CD4-positive, alpha-beta T cell treated with Interleukin-4 for 4 hours (primary cell): ENCODE data around the gene SLCO4A1.

Source experiments
- DNase-seq: peaks from one replicate; pipeline ENCODE4 v3.0.0-alpha.2; 2020

Gene SLCO4A1

DNA sequence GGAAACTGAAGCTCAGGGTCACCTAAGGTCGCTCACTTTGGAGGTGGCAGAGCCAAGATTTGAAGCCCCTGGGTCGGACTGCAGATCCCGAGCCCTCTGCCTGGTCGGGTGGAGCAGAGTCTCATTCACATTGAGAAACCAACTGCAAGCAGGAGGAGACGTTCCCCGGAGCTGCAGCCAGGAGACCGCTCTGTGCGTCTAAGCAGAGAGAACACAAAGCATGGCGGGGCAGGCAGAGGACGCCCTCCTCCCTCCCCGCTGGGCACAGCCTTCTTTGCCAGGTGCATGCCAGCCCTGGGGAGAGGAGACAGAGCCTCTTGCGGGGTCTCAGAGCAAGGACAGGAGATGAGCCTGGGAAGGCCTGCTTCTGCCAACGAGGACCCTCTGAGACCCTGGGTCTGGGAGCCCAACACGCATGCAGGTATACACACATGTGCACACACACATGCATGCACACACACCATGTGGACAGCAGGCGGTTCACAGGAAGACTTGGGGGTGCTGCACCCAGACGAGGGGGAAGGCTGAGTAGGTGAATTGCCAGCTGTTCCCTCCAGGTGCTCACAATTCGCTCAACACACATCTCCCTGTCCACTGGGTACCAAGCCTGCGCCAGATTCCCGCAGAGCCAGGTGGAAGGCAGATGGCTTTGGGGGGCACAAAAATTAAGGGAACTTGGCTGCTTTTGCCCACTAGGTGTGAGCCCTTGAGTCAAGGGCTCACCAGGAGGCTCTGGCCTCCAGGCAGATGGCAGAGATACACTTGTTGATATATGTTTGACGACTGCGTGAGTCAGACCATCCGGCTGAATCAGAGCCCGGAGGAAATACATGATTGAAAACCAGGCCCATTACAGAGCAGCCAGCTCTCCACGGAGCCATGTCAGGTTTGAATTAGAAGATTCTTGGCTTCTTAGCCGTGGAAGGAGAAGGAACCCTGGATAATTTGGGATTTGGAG, 60.9 kb downstream of the SLCO4A1 start:
- DNase-seq = peak; percentile 52

DNA sequence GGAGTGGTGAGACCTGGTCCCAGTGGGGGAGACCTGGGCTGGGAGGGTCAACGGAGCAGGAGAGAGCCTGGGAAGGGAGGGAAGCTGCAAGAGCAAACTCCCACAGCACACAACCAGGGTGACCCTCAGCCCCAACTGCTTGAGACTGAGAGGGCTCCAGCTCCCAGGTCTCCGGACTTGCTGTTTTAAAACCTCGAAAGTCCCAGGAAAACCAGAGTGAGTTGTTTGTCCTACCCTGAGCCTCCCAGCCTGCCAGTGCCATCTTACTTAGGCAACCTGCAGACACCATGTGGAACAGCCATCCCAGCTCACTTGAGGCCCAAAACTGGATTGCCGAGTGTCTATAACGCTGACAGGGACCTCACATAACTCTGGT, 61.5 kb downstream of the SLCO4A1 start:
- DNase-seq = no peak

DNA sequence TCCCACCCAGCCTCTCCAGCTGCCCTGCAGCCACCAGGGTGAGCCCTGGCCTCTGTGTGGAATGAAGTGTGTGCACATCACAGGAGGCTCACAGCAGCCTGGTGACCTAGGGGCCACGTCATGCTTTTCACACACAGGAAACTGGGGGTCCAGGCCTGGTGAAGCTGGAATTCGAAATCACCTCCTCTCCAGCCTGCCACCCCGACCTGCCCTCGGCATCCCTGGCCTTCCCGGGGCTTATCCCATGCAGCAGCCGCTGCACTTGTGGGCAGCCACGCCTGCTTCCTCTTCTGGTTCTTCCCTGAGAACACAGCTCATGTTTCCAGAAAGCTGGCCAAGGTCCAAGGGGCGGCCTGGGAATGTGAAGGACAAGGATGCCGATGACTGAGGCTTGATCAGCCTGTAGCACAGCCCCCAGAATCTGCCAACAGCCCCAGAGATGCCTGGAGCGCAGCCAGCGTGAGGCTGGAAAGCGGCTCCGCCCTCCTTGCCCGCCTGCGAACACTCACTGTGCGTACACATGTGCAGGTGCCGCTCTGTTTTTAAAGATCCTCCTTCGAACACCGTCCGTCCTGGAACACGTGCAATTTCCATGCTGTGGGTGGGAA, 62.1 kb downstream of the SLCO4A1 start:
- no peak for DNase-seq

DNA sequence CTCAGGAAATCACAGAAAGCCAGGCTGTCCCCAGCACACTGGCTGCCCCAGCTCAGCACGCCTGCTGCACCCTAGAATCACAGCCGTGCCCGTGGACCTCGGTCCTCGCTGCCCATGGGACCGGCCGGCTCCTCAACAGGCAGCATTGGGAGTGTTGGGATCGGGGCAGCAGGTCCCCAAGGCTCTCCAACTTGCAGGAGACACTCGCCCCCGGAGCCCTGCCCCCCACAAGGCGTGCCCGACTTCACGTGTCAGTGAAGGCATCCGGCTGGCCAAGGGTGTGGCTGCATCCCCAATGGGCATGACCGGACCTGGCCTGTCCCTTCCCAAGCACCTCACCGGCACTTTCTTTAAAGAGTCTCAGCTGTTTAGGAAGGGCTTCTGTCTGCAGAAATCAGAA, 63.3 kb downstream of the SLCO4A1 start:
- DNase-seq = no peak

DNA sequence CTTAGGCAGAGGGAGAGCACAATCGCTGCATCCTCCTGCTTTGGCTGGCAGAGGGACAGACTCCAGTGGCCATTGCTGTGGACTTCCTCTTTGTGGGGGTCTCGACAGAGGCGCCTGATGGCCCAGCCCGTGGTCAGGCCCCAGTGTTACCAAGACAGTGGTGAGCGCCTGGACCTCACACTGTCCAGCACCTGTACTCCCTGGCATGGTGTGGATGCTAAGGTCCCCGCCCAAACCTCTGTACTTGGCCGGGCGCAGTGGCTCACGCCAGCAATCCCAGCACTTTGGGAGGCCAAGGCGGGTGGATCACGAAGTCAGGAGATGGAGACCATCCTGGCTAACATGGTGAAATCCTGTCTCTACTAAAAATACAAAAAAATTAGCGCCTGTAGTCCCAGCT, 64.0 kb downstream of the SLCO4A1 start:
- no peak for DNase-seq

DNA sequence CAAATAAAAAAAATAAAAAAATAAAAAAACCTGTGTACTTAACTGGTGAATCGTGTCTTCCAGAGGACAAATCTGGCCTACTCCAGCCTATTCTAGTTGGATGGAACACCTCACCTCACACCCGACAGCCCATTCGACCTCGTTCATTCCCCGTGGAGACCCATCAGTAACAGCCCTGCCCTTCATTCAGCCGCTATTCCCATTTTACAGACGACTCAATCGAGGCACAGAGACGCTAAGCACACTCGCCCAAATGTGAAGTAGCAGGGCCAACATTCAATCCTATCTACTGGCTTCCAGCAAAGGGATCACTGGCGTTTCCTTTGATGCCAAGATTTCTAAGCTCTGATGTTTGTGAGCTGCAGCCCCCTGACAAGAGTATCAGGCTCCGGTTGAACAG, 64.6 kb downstream of the SLCO4A1 start:
- DNase-seq = no peak

DNA sequence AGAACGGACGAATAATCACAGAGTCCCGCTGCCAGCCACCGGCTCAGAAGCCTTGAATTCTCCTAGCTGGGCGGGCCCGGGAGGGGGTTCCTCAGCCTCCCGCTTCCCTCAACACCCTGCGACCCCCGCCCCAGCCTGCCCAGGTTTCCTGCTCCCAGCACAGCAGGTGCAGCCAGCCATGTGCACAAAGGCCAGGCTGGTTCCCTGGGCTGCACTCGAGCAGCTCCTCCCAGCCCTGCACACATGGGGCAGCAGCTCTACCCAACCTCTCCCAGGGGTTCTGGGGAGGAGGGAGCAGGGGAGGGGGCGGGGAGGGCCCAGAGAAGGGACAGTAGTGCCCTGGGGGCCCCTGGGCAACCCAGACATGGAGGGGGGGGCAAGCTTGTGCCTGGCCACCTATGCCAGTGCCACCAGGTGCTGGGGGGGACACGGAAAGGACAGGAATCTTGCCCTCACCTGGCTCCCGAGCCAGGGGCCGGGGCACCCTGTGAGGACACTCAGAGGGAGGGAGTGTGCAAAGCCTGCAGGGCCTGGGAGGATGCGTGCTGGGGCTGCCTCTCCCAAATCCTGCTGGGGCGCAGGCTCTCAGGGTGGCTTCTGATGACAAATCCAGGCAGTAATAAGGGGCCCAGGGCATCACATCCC, 65.1 kb downstream of the SLCO4A1 start:
- DNase-seq = no peak

DNA sequence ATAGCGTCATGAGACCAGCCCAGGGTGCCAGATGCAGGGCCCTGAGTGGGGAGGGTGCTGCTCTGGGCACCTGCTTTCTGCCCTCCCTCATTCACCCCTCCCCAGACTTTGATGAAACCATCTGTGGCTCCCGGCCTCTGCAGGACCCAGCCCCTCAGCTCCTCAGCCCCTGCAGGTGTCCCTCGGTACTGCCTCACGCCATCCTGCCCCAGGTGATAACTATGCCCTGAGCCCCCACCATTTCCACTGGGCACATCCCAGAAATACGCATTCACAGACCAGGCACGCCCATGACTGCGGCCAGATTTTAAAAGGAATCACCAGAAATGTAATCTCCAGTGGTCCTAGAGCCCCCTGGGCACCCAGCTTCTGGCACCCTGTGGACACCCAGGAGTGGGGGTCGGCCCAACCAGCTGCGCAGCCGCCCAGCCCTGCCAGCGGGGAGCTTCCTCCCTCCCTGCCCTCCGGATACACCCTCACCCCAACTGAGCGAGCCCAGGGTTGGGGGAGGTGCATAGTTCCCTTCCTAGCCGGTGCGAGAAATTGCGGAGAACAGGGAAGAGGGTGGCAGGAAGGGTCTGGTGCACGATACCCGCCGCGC, 65.7 kb downstream of the SLCO4A1 start:
- DNase-seq = no peak

DNA sequence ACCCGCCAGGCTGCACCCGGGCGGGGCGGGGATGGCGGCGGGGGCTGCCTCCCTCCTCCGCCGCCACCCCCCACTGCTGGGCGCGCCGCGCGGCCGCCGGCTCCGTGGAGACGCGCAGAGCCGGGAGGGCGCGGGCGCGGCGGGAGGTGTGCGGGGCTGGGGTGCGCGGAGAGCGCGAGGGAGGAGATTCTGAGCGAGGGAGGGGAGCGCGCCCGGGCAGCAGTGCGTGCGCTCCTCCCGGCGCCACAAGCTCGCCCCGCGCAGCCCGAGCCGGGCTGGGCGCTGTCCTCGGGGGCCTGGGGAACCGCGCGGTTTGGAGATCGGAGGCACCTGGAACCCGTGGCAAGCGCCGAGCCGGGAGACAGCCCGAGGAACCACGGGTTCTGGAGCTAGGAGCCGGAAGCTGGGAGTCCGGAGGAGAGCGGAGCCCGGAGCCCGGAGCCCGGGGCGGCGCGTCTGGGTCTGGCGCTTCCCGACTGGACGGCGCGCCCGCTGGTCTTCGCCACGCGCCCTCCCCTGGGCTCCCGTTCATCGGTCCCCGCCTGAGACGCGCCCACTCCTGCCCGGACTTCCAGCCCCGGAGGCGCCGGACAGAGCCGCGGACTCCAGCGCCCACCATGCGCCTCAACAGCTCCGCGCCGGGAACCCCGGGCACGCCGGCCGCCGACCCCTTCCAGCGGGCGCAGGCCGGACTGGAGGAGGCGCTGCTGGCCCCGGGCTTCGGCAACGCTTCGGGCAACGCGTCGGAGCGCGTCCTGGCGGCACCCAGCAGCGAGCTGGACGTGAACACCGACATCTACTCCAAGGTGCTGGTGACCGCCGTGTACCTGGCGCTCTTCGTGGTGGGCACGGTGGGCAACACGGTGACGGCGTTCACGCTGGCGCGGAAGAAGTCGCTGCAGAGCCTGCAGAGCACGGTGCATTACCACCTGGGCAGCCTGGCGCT, 66.6 kb downstream of the SLCO4A1 start, which contains the start of gene NTSR1:
TSS of gene NTSR1 (plus strand) at position 246 of the 946 bp plus-strand sequence. CDS start at position 618, 372 bp downstream.
- no peak for DNase-seq

DNA sequence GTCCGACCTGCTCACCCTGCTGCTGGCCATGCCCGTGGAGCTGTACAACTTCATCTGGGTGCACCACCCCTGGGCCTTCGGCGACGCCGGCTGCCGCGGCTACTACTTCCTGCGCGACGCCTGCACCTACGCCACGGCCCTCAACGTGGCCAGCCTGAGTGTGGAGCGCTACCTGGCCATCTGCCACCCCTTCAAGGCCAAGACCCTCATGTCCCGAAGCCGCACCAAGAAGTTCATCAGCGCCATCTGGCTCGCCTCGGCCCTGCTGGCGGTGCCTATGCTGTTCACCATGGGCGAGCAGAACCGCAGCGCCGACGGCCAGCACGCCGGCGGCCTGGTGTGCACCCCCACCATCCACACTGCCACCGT, 67.2 kb downstream of the SLCO4A1 start:
- DNase-seq = no peak

DNA sequence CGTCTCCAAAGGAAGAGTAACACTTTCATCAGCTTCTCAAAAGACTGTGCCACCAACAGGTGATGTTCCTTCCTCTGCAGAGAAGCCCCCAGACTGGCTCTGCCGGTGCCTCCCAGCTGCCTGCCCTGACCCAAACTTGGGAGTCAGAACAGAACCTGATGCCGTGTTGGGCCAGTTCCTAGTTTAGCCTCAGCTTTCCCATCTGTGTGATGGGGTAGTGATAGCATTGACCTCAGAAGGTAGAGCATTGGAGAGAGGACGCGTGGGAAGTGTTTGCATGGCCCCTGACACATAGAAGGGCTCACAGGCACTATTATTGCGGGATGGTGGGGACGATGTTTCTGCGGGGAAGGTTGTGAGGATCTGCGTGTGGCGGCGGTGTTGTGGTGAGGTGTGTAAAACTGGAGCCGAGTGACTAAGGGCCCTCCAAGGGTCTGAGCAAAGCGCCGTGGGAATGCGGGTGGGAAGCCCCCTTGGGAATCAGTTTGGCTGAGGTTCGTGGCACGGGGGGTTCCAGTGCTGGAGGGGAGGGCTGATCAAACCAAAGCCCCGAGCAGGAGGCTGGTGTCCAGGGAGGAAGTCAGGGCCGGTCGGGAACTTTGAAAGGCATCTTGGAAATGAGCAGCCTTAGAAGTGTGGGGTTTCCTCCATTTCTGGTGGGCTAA, 68.0 kb downstream of the SLCO4A1 start:
- DNase-seq = no peak

DNA sequence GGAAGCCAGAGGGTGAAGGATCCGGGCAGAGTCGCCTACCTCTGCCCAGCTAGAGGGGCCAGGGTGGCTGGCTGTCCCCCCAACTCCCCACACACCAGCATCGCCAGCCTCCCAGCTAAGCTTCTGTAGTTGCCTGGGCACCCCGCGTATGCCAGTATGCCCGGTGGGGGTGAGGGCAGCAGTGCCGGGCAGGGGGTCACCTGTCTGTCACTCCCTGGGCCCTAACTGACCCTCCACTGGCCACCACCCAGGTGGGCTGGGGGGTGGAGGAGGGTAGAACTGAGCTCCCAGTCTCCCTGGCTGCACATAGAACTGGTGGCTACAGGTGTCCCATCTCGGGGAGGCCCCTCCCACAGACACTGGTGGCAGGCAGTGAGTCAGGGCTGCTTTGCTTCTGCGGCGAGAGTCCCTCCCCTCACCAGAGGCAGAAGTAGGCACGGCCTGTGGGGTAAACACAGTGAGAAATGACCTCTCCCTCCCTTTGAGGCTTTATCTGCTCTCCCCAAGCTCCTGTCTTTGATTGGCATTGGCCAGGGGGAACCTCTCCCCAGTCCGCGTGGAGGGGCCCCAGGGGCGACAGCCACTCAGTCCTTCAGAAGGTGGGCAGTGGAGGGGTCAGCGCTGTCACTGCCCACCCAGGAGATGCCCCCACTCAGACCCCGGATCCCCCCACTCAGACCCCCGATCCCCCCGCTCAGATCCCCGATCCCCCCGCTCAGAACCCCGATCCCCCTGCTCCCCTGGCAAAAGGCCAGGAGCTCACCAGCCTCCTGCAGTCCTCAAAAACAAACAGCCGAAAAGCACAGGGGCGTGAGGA, 68.8 kb downstream of the SLCO4A1 start:
- peak; percentile 16 for DNase-seq

DNA sequence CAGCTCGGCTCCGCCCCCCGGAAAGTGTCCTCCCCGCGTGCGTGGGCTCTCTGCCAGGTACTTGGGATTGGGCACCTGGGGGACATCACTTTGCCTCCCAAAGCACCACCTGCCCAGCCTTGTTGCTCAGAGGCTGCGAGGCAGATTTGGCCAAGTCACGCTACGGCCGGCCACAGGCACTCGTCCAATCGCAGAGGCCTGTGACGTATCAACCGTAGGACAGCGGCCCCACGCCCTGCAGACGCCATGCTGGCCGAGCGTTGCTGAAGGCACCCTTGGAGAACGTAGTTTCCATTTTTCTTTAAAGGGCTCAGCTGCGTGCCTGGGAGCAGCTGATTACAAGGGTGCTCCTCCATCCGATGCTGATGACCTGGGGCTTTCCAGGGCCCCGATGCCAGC, 69.4 kb downstream of the SLCO4A1 start:
- DNase-seq = no peak

DNA sequence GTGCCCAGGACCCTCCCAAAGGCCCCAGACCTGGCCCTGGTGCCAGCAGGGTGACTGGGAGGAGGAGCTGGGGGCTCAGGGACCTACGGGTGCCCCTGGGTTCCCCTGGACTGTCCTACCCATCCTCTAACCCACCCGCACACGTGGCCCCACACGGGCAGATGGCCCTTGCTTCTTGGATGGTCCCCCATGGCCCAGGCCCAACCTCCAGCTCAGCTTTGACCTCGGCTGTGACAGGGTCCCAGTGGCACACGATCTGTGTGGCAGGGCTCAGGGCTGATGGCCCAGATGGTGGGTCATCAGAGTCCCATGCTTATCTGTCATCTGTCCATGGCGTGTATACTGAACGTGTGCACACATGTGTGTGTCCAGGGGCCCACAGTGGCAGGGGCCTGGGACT, 70.3 kb downstream of the SLCO4A1 start:
- DNase-seq = no peak

DNA sequence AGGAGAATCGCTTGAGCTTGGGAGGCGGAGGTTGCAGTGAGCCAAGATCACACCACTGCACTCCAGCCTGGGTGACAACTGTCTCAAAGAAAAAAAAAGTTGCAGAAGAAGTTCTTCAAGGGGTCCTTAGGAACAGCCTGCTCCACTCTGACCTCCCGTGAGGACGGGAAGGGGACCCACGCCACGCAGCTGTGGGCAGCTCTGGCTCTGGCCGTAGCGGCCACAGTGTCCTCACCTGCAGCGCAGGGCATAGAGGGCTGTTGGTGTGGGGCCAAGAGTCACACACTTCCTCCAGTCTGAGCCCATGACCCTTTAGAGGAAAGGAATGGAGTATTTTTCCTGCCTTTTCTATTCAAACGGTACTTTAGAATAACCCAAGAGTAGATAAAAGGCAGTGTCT, 71.7 kb downstream of the SLCO4A1 start:
- no peak for DNase-seq

DNA sequence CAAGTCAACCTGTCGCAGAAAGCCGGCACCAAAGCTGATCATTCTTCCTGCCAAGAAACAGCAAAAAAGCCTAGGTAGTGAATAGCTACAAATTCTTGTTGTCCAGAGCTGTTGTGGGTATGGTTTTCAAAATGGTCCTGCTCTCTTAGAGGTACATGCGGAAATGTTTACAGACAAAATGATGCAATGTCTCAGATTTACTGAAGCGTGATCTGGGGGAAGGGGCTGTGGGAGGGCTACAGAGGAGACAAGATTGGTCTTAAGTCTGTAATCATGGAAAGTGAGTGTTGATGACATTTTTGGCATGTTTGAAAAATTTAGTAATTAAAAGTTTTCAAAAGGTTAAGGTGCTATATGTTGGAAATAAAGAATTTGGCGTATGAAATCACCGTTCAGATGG, 72.5 kb downstream of the SLCO4A1 start:
- no peak for DNase-seq

DNA sequence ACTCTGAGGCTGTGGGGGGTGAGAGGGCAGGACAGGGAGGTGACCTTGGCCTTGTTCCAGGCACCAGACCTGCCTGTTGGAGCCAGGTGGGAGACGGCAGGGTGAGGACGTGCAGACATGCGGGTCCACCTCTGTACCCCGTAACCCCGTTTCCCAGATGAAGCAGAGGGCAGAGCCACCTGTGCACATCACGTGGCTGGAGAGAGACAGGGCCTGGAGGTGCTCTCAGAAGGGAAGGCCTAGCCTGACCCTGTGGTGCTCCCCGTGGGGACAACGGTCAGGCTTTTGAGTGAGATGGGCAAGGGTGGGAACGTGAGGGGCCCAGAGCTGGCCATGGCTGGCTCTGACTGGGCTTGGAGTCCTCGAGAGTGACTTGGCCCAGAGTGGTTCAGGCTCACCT, 72.9 kb downstream of the SLCO4A1 start:
- DNase-seq = no peak

DNA sequence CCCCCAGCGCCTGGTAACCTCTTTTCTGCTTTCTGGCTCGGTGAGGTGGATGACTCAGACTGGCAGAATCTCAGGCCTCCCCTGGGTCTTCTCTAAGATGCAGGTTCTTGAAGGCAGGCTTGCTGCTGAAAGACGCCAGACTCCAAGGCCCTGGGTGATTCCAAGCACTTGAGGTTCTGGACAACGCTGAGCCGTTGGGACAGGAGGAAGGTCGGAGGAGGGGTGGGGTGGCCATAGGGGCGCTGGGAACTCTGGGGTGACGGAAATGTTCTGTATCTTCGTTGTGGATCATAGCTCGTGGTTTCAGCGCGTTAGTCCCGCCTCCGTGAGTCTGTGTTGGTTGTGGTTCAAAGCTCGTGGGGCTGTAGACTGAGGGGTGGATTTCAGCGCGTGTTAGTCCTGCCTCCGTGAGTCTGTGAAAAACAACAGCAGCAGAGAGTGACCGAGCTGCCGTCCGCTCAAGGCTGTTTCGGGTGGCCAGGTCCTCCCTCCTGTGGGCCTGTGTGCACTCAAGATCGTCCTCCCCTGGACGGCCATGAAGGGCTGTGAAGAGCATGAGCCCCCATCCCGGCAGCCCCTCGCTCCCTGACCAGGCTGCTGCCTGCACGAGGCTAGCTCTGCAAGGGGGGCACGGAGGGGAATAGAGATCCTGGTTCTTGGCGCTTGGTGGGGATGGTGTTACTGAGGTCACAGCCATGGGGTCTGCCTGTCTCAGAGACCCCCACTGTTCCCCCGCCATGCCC, 74.1 kb downstream of the SLCO4A1 start:
- peak; percentile 45 for DNase-seq

DNA sequence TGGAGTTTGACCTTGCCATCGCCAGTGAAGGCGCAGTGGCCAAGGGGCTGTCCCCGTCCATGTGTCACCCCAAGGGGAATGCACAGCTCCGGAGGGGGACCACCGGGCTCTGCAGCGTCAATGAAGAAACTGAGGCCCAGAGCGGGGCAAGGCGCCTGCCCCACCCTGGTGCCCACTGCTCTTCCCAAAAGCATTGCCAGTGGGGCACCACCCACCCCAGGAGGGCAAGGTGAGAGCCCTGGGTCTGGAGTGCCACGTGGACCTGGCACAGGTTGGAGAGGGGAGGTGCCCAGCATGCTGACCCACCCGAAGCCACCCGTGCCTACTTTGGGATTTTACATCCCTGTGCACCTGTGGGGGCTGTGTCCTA, 74.6 kb downstream of the SLCO4A1 start:
- DNase-seq = no peak

DNA sequence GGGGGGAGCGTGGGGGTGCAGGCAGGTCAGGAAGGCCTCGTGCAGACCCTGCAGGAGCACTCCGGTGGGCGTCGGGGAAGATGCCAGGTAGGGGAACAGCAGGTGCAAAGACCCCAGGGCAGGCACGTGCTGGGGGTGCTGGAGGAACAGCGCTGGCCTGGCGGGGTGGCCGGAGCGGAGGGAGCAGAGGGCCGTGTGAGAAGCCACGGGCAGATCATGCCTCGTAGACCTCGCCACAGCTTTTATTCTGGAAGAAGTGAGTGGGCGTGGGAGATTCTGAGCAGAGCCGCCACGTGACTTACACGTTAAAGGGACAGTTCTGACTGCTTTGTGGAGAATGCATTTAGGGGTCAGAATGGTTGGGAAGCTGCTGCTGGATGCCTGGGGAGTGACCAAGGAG, 75.6 kb downstream of the SLCO4A1 start:
- DNase-seq = no peak
